Stimulated activated CD8-positive, alpha-beta memory T cell treated with anti-CD3 and anti-CD28 coated beads, Interleukin-12 subunit alpha, Interleukin-12 subunit beta, amount 100 ng/mL, for 4 hours (primary cell): ENCODE results near the gene GOLGA1.
"Not testable (repeated sequence)": the region's sequence is repeated elsewhere in the genome, so short reads cannot be mapped to it uniquely, and the experiment has no call there.

Source experiments
- DNase-seq: peaks from one replicate; pipeline ENCODE4 v3.0.0-alpha.2; 2020; ENCODE audit warnings: low read depth

GOLGA1 gene

GRCh38 chr9:124858330-124859046, 82.4 kb downstream of the GOLGA1 start:
- no peak for DNase-seq

GRCh38 chr9:124857533-124858162, 83.2 kb downstream of the GOLGA1 start:
- DNase-seq = no peak

DNA sequence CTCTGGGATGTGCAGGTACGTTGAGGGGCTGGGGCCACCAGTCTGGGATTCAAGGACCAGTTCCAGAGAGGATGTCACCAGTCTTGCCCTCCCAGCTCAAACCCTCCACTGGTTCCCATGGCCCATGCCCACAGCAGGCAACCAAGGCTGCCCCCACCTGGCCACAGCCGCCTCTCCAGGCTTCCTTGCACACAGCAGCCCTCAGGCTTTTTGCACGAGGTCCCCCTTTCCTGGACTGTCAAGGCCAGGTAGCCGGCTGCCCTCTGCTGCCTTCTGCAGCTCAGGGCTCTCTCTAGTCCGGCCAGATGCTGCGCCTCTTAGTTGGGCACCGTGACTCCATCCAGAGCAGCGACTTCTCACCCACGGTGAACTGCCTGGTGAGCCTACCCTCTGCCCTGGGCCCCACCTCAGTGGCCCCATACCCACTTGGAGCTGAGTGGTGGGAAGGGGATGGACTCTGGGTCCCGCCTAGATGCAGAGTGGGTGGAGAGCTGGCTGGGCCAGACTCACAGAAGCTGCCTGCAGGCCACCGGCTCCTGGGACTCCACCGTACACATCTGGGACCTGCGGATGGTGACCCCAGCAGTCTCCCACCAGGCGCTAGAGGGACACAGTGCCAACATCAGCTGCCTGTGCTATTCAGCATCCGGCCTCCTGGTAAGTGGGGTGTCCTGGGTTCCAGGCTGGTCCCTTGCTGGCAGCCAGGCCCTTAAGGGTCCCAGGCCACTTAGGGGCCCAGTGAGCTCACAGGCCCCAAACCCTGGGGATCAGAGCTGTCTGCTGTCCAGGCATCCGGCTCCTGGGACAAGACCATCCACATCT, 84.7 kb downstream of the GOLGA1 start:
- no peak for DNase-seq

DNA sequence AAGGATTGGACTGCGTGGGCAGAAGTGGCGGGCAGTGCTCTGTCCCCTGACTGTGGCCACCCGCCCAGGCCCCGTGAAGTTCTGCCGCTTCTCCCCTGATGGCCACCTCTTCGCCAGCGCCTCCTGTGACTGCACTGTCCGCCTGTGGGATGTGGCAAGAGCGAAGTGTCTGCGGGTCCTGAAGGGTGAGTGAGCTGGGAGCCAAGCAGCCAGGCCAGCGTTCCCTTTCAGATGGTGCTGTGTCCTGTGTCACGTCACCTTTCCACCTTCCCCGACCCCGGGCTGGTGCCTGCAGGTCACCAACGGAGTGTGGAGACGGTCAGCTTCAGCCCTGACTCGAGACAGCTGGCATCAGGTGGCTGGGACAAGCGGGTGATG, 85.3 kb downstream of the GOLGA1 start:
- DNase-seq = no peak

GRCh38 chr9:124854822-124855221, 86.1 kb downstream of the GOLGA1 start:
- DNase-seq = no peak

DNA sequence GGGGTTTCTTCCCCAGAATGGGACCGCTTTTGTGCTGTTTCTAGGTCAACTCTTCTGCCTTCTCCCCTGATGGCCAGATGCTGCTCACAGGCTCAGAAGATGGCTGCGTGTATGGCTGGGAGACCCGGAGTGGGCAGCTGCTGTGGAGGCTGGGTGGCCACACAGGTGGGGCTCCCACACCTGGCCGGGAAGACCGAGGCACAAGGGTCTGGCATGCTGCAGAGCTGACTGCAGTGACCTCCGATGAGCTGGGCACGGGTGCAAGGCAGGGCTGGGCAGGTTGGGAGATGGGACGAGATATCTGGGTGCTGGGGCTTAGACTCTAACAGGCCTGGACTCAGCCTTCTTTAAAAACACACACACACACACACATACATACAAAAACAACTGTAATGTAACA, 86.7 kb downstream of the GOLGA1 start:
- no peak for DNase-seq

DNA sequence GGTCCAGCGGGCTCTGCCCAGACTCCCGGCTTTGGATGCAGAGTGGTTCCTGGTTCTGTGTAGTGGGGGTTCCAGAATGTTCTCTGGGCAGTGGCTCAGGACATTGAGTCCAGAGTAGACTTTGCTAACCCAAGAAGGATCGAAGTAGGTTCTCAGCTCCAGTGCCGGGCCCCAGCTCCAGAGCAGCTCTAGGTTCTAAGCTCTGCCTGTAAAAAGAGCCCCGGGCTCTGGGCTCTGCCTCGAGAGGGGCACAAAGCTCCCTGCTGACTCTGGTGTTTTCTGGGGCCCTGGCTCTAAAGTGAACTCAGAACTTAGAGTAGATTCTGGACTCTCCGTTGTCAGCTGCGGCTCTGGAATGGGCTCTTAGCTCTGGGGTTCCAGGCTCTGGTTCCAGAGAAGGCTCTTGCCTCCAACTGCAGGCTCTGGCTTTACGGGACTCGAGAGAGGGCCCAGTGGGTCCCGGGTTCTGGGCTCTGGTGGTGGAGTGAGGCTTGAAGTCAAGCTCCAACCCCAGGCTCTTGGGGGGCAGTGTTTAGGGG, 87.2 kb downstream of the GOLGA1 start:
- no peak for DNase-seq

- peak; percentile 69 for DNase-seq
Observed at GRCh38 chr9:124852829-124853531, 87.9 kb downstream of the GOLGA1 start, which contains the start of gene WDR38. Gene WDR38, plus strand, starts transcription at chr9:124853460. Its CDS starts 72 bp downstream, at chr9:124853532.

- no peak for DNase-seq
Observed at GRCh38 chr9:124852121-124852828, 88.6 kb downstream of the GOLGA1 start.

- no peak for DNase-seq
Observed at GRCh38 chr9:124849801-124850200, 91.1 kb downstream of the GOLGA1 start.

DNA sequence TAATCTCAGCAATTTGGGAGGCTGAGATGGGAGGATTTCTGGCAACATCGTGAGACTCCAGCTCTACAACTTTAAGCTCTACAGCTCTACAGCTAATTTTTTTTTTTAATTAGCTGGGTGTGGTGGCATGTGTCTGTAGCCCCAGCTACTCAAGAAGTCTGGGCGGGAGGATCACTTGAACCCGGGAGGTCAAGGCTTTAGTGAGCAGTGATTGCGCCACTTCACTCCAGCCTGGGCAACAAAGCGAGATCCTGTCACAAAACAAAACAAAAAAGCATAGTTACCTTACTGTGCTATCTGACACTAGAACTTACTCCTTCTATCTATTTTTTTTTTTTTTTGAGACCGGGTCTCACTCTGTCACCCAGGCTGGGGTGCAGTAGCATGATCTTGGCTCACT, 93.9 kb downstream of the GOLGA1 start:
- DNase-seq = no peak

DNA sequence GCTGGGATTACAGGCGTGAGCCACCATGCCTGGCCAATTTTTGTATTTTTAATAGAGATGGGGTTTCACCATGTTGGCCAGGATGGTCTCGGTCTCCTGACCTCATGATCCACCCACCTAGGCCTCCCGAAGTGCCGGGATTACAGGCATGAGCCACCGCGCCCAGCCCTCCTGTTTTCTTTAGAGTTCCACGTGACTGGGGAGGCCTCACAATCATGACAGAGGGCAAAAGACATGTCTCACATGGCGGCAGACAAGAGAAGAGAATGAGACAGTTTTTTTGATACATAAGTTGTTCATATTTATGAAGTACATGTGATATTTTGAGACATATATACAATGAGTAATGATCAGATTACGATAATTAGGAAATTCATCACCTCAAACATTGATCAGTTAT, 94.4 kb downstream of the GOLGA1 start:
- DNase-seq = not testable (repeated sequence)

- no peak for DNase-seq
Observed at GRCh38 chr9:124844291-124844690, 96.6 kb downstream of the GOLGA1 start.

- DNase-seq = no peak
Observed at GRCh38 chr9:124843456-124844034, 97.3 kb downstream of the GOLGA1 start.

DNA sequence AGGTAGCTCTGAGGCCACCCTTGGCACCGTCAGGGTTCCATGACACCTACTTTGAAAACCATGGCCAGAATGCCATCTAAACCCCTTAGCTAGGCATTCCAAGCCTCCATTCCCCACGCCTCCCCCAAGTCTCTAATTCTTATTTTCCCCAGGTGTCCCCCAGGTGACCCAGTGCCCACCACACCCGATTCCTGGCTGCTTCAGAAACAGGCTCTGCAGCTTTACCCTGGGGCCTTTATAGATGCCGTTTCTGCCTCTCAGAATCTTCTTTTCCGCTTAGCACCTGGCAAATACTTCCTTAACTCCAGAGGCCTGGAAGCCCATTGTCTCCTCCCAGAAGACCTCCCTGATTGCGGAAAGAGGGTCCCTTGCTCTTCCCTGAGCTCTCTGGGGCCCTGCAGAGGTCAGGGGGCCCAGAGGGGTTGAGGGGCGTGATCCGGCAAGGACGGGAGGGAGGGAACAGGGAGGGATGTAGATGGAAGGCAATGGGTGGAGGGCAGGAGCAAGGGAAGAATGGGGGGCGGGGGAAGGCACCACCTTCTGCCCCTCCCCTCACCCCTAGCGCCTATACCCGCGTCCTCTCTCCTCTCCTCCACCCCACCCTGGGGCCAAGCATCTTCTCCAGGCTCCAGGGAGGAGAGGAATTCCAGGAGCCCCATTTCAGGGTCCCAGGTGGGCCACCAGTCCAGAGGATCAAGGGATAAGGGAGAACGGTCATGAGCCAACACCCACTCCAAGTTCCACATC, 99.6 kb downstream of the GOLGA1 start:
- DNase-seq = no peak

DNA sequence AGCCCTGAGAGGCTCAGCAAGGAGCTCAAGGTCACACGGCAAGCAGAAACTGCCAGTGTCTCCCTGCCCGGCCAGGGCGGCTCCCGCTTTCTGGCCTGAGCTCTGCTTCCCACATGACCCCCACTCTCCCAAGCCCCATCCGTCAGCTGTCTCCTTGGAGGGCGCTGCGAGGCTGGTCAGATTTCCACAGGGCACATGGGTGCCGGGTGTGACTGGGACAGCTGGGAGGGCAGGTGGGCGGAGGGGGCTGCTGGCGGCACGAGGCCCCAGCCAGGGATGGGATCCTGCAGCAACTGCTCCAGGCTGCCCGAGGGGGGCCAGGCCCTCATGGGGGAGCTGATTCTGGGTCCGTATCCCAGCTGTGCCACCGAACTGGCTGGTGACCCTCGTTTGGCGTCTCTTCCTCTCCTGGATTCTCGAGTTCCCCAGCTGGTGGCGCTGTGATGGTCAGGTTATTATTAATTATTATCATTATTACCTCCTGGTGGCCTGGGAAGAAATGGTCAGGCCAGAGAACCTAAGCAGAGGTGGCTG, 100.5 kb downstream of the GOLGA1 start:
- no peak for DNase-seq

- no peak for DNase-seq
Observed at GRCh38 chr9:124839612-124840299, 101.1 kb downstream of the GOLGA1 start.

GRCh38 chr9:124838567-124839275, 102.2 kb downstream of the GOLGA1 start:
- not testable (repeated sequence) for DNase-seq

GRCh38 chr9:124838132-124838531, 102.8 kb downstream of the GOLGA1 start:
- DNase-seq = not testable (repeated sequence)
